GM03348 (cell line): ENCODE data around the gene TMEM191C.
"Not testable (repeated sequence)": the region's sequence is repeated elsewhere in the genome, so short reads cannot be mapped to it uniquely, and the experiment has no call there.

Experiments
- DNase-seq: peaks from one replicate; pipeline ENCODE4 v3.0.0; 2012; ENCODE audit warnings: low spot score

Gene TMEM191C

GRCh38 chr22:21446128-21446826, 20.9 kb upstream of the TMEM191C start:
- no peak for DNase-seq

- no peak for DNase-seq
Measured at GRCh38 chr22:21446827-21447690, 20.1 kb upstream of the TMEM191C start.

GRCh38 chr22:21447694-21448402, 19.3 kb upstream of the TMEM191C start:
- no peak for DNase-seq

GRCh38 chr22:21448627-21449416, 18.4 kb upstream of the TMEM191C start:
- no peak for DNase-seq

- no peak for DNase-seq
Measured at GRCh38 chr22:21449531-21450319, 17.5 kb upstream of the TMEM191C start.

GRCh38 chr22:21450320-21450831, 16.8 kb upstream of the TMEM191C start:
- DNase-seq: no peak

- no peak for DNase-seq
Measured at GRCh38 chr22:21450858-21451353, 16.3 kb upstream of the TMEM191C start.

GRCh38 chr22:21451545-21452520, 15.4 kb upstream of the TMEM191C start:
- no peak for DNase-seq

- DNase-seq: not testable (repeated sequence)
Measured at GRCh38 chr22:21452666-21453065, 14.5 kb upstream of the TMEM191C start.

GRCh38 chr22:21454998-21455333, 12.2 kb upstream of the TMEM191C start:
- not testable (repeated sequence) for DNase-seq

- DNase-seq: no peak
Measured at GRCh38 chr22:21455334-21456089, 11.7 kb upstream of the TMEM191C start.

GRCh38 chr22:21457023-21457787, 10.0 kb upstream of the TMEM191C start:
- DNase-seq: no peak

- DNase-seq: not testable (repeated sequence)
Measured at GRCh38 chr22:21462672-21463071, 4.5 kb upstream of the TMEM191C start.

GRCh38 chr22:21468194-21469096, 1.3 kb downstream of the TMEM191C start:
- not testable (repeated sequence) for DNase-seq

- DNase-seq: not testable (repeated sequence)
Measured at GRCh38 chr22:21469097-21469994, 2.2 kb downstream of the TMEM191C start.

- DNase-seq: not testable (repeated sequence)
Measured at GRCh38 chr22:21472984-21473383, 5.8 kb downstream of the TMEM191C start.
